ENCODE data around the gene CORO2A.
"Not testable (repeated sequence)": the region's sequence is repeated elsewhere in the genome, so short reads cannot be mapped to it uniquely, and the experiment has no call there.

The CORO2A gene

DNA sequence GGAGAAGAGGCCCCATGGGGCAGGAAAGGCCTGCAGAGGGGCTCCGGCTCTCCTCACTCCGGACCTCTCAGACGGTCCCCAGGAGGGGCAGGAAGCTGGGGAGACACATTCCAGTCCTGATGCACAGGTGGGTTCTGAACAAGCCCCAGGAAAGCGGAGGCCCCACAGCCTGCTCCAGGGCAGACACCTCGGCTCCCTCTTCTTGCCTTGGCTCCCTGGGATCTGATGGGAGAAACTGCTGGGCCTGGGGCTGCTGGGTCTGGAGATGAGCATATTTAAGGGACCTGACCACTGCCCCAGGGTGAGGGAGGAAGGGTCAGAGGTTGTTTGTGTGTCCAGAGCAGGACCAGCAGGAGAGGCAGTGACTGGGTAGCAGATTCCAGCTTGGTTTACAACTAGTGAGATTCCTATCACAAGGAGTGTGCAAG lies 1.2 kb downstream of the CORO2A start:
- no peak for DNase-seq (ENCODE audit: low read depth in 2 of 2)

DNA sequence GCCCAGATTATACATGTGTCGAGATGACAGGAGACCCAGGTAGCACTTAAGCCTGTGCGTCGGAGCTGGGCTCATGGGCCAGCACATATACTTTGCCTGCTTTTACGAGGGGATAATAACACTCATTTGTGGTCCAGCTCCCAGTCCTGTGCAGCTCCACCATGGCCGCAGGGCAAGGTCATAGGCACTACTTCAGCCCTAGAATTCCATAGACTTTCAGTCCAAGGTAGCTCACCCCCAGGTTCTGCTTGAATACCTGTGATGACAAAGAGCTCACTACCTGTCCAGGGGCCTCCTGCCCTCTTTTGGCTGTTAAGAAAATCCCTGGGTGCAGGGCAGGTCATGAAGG lies 1.7 kb downstream of the CORO2A start:
- no peak for DNase-seq (ENCODE audit: low read depth in 2 of 2)

DNA sequence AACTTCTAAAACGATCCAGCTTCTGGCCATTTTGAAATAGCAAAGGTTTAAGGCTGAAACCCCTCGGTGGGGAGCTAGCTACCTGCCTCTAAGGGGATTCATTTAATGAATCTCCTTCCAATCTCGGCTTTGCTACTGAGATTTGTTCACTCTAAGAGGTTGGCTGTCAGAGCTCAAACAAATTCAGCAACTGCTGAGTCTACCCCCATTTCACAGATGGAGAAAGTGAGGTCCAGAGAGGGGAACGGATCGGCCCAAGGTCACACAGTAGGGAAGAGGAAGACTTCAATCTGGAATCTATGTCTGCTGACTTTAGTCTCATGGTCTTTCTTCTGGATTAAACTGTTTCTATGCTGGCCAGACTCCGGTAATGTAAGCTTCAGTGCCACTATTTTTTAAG lies 3.0 kb downstream of the CORO2A start:
- DNase-seq (ENCODE audit: low read depth in 2 of 2) = no peak

DNA sequence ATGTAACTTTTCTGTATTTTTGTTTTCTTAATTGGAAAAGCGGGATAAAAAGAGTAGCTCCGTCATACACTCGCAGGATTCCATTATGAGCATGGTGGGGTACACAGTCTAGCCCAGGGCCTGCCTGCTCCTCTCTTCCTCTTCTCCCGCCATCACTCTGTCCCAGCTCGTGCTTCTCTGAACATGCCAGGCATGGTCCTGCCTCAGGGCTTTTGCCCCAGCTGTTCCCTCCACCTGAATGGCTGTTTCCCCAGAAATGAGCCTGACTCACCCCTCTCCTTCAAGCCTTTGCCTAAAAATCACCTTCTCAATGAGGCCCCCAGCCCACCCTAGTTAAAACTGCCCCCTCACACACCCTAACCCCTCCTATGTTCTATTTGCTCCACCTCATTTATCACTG lies 4.5 kb downstream of the CORO2A start:
- DNase-seq (ENCODE audit: low read depth in 2 of 2) = no peak

DNA sequence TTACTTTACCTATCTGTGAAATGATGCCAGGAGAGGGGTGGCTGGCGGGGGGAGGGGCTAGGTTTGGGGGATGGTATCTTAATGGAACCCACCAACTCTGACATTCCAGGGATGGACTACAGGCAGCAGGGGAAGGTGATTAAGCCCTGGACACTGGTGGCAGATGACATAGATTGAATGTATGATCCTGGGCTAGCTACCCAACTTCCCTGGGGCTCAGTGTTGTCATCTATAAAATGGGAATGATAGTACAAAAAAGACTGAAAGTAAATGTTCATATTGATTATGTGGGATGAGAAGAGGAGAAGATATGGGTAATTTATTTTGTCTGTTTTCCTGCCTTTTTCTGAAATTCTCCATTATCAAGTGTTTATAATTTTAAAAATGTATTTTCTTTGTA lies 6.2 kb downstream of the CORO2A start:
- DNase-seq (ENCODE audit: low read depth in 2 of 2) = no peak

DNA sequence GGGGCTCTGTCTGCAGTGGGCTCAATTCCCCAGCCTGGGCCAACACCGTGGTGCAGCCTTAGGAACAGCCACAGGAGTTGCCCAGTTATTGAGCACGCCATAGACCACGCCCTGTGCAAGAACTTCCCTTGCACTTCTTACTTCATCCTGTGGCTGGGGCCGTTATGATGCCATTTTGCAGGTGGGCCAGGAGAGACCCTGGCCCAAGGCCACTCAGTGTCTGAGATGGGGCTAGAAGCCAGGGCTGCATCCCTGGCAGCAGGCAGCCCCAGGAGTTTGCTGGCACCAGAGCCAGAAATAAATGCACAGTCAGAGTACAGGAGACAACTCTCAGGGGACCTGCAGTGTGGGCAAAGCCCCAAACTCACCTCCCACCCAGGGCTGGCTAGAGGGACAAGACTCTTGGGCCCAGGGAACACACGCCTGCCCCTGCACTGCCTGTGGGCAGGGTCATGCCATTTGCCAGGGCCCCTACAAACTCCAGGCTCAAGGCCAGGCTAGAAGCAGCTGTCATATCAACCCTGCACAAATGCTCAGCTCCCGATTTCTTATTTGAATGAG lies 6.7 kb downstream of the CORO2A start:
- DNase-seq (ENCODE audit: low read depth in 2 of 2) = no peak

DNA sequence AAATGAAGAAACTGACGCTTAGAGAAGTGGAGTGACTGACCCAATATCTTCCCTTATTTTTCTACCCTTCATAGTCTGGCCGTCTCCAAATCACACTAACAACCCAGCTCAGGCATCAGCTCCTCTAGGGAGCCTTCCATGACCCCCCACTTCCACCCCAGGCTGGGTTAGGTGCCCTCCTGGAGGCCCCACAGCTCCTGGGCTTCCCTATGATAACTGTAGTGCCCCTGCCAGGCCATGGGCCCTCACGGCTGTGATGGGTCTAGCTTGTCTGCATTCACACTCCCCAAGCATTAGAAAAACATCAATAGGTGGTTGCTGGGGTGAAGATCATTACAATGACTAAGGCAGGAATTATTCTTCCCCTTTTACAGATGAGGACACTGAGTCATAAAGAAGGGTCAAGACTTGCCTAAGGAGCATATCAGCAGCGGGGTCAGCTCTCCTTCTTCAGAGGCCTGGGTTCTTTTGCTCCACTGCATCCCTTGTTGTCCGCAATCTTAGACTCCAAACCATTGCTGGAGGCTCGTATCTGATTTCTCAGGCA lies 7.3 kb downstream of the CORO2A start:
- no peak for DNase-seq (ENCODE audit: low read depth in 2 of 2)

DNA sequence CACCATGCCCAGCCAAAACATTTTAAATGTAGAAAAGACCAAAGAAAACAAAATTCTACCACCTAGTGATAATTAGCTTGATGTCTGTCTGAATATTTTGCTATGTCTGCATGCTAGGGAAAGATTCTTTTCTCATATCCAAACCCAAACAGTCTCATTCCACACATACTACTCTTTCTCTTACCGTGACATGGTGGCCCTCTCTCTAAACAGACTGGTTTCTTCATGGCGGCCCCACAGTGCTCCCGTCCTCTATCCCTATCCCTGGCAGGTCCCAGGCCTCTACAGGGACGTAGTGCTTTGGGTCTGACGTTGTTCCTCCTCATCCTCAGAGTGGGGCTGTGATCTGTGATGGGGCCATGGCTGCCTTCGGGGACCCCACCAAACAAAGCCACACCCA lies 8.1 kb downstream of the CORO2A start:
- no peak for DNase-seq (ENCODE audit: low read depth in 2 of 2)

DNA sequence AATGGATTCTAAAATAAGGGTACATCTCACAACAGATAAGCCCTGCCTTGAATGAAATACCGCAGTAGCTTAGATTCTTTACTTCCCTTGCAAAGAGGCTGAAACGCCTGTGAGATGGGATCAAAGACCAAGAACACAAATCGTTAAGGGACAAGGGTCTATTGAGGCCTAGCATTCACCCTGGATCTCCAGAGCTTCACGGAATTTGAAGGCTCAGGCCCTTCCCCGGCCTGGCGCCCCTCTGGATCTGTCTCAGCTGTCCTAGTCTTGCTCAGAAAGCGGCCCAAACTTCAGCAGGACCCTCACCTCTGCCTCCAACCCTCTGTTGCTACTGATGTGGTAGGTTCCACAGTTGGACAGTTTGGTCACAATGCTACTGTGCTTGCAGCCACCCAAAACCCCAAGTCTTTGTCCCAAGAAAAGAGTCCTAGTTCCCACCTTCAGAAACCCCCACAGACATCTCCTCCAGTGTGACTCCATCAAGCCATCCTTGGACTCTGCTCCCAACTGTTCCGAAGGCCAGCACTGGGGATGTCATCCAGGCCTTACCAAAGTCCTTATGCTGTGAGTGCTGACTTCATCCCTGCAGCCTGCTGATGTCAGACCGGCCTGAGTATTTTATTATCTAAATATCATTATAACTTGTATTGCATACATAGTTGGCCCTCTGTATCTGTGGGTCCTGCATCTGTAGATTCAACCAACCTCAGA lies 9.4 kb downstream of the CORO2A start:
- DNase-seq (ENCODE audit: low read depth in 2 of 2) = no peak

DNA sequence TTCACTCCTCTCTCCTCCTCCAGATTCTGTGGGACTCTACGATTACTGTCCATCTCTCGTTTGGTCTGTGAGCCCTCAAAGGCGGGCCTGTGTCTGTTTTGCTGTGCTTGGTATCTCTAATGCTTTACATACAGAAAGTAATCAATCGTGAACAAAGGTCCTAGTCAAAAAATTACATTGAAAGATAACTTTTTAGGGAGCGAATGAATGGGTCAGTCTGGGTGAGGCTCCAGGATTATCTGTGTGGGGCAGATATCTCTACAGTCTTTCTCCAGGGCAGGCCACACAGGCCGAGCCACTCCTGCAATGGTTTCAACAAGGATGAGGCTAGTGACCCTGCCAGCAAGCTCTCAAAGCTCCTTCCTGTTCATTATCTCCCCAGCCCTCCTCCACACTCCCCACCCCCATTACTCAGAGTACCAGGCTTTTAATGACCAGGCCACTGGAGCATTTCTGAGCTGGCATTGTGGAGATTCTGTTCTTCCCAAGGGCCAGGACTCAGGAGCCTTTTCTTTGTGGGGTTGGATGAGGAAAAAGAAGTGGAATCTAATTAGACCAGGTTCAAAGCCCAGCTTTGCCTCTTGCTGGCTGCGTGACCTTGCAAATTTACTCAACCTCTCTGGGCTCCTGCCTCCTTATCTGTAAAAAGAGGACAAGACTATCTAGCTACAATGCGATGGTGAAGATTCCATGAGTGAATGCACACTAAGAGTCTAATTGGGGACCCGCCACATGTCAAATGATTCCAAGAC lies 10.2 kb downstream of the CORO2A start:
- no peak for DNase-seq (ENCODE audit: low read depth in 2 of 2)

DNA sequence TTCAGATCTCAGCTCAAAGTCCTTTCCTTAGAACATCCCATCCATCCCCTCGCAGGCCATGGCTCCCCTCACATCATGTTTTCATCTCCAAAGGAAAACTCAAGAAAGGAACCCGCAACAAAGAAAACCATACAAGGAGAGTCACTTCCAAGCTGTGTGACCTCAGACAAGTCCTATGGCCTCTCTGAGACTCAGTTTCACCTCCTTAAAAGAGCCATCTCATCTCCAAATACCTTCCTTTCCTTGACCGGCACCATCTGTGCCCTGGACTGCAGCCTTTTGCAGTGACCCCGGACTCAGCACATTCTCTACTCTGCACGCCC lies 10.7 kb downstream of the CORO2A start:
- no peak for DNase-seq (ENCODE audit: low read depth in 2 of 2)

DNA sequence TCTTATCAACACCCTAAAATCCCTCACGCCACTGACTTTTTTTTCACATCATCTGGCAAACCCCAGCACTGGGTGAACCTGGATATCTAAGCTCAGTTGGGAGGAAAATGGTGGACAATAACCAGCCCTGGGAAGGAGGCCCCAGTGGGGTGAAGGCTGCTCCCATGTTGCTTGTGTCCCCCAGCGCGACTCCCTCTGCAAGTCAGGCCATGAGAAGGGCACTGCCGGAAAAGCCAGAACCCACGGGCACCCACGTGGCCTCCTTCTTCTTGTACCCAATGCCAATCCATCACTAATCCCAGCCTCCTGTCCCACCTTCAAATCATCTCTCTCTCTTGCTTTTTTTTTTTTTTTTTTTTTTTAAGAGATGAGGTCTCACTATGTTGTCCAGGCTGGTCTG lies 11.4 kb downstream of the CORO2A start:
- DNase-seq (ENCODE audit: low read depth in 2 of 2) = no peak

DNA sequence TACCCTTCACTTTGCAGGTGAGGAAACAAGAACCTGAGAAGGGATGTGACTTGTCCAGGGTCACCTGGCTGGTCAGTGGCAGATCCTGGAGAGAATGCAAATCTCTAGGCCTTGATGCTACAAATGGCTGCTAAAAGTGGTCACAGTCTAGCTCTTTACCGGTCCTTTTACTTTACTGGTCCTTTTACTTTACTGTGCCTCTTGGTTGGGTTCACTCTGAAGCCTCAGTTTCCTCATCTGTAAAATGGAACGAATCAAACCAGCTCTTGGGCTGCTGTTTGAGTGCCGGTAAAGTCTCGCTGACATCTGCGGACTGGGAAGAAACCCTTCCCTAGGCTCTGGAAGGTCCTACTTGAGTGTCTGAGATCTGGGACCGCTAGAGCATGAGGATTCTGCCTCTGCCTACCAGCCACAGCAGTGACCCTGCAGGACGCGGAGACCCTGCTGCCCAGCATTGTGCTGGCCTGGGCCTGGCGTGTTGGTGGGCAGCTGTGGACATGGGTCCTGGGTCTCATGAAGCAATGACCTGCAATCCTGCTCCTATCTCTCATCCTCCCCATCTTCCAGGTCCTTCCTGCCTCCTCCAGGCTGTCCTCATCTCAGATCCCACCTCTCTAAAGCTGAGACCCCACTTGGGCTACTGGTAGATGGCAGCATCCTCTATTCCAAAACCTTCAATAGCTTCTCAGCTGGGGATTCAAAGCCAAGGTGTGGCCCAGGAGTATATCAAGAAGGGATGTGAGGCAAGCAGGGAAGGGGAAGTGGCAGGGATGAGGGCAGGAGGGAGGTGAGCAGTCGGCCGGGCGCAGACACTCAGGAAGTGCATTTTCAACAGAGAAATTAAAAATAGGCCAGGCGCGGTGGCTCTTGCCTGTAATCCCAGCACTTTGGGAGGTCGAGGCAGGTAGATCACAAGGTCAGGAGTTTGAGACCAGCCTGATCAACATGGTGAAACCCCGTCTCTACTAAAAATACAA lies 13.3 kb downstream of the CORO2A start:
- no peak for DNase-seq (ENCODE audit: low read depth in 2 of 2)

DNA sequence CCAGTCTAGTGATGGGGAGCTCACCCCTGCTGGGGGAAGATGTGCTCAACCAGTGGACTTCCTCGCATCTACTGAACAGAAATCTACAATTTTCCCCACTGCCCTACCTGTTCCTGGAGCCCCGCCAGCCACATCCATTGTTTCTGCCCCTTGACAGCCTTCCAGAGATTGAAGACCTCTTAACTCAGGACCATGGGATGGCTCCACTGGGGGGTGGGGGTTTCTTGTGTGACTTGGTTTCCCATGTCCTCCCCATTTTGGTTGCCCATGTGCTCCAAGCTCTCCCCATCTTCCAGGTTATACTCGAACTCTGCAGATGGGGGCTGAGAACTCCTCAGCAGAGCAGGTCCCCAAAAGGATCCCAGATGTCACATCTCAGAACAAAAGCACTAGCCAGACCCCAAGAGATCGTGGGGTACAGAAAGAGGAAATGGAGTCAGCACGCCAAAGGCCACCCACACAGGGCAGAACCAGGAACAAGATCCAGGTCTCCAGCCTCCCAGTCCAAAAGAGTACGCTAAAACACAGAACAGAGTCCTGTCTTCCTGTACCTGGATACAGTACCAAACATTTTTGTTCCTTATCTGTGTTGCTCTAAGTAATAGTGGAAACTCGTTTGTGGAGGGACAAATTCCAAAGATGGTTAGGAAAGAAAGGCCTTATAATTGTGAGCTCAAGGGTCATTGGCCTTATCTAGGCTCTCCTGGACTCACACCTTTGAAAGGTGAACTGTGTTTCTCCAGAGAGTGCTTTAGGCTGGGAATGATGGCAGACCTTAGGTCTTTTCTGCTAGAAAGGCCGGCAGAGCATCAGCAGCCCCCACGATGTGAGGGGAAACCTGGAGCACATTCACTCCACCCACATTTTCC lies 15.8 kb downstream of the CORO2A start:
- no peak for DNase-seq (ENCODE audit: low read depth in 2 of 2)

DNA sequence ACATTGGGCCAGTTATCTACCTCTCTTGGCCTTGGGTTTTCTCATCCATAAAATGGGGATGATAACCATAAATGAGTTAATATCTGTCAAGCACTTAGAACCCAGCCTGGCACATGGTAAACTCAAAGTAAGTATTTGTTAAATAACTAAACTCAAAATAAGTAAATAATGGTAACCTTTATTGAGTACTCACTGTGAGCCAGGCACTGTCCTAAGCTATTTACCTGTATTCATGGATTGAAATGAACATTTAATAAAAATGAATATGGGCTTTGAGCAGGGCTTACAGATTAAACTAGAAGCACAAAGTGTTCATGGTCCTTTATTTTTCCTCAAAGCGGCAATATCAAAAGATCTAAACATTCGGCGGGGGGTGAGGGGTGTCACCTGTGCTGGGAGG lies 16.7 kb downstream of the CORO2A start:
- no peak for DNase-seq (ENCODE audit: low read depth in 2 of 2)

DNA sequence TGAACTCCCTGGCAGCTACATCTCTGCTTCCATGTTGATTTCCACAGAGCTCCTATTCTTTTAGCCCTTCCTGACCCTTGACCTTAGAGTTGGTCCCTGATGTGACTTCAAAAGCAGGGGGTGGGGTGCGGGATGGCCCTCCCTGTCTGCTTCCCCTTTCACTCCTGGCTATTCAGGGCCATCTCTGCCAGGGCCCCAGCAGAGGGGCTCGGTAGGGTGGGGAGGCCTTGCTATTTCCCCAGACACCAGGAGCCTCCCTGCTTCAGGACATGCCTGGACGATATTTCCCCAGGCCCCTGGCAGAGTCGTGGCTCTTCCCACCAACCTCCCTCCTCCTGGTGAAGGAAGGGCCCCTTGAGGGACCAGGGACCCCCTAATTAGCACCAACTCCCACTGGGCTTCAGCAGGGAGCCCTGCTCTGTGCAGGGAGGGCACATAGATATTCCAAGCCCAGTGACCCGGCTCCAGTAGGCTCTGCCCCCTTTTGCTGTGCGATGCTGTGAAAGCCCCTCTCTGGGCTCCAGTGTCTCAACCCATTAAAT lies 17.3 kb downstream of the CORO2A start:
- DNase-seq (ENCODE audit: low read depth in 2 of 2) = no peak

DNA sequence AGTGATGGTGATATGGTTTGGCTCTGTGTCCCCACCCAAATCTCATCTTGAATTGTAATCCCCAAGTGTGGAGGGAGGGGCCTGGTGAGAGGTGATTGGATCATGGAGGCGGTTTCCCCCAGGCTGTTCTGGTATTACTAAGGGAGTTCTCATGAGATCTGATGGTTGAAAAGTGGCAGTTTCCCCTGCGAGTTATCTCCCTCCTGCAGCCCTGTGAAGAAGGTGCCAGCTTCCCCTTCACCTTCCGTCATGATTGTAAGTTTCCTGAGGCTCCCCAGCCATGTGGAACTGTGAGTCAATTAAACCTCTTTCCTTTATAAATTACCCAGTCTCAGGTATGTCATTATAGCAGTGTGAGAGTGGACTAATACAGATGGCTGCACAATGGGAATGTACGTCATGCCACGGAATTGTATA lies 17.9 kb downstream of the CORO2A start:
- not testable (repeated sequence) for DNase-seq (ENCODE audit: low read depth in 2 of 2)

DNA sequence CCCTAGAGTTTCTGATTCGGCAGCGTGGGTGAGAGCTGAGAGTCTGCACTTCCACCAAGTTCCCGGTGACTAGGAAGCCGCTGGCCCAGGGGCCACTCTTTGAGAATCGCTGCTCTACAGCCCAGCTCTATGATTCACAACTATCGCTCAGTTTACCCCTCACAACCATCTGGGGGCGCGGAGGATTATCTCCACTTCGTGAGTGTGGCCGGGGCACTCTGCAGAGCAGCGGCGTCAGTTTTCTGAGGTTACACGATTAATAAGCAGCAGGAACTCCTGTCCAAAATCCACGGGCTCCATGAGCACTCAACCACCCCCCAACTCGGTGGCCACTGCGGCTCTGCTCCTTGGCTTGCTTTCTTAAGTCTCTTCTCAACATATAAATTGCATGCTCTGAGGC lies 19.3 kb downstream of the CORO2A start:
- no peak for DNase-seq (ENCODE audit: low read depth in 2 of 2)

DNA sequence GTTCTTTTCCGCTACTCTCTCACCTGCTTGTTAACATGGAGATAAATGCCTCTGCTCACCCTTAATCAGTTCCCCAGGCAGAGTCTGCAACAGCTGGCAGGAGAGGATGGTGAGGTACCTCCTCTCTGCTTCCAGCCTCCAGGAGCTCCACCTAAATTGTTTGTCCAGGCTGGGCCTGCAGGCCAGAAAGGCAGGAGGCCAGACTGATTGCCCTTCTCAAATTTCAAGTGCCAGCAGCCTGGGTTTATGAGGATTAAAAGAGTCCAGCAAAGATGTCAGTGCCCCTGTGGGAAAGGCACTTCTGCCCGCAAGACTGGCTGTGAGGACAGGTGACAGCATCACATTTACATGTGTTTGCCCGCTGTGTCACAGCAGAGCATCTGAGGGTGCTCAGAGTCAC lies 19.8 kb downstream of the CORO2A start:
- no peak for DNase-seq (ENCODE audit: low read depth in 2 of 2)

DNA sequence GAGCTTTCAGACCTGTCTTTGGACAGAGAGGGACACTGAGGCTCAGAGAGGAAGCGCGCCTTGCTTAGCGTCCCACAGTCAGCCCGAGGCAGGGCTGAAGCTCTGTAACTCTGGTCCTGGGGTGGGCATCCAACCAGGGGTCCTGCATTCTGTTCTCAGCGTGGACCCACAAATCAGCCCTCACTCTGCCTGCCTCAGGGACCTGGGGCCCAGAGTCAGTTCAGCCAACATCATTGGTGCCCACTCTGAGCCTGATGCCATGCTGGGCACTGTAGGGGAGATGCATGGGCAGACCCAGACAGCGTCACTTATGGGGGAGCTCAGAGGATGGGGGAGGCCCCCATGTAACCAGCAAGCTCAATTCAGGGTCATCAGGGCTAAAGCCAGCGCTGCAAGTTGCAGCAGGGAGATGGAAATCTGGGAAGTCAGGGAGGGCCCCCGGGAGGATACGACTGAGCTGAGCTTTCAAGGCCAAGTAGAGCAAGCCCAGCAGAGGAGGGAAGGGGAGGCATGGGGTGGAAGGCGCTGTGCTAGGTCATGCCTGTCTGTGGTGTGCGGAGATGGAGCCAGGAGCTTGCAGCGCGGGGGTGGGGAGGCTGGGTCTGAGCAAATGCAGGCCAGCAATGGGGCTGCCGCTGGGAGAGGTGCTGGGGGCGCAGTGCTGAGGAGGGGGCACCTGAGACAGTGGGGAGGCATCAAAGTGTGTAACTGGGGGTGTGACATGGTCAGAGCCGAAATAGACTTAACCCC lies 21.1 kb downstream of the CORO2A start:
- no peak for DNase-seq (ENCODE audit: low read depth in 2 of 2)

Data from fibroblast of skin of left quadriceps (primary cell).